Astrocyte (in vitro differentiated cells and primary cell): ENCODE measurements around the gene AMOTL1. TPM values are rescaled to one million over a fixed set of nuclear protein-coding genes. Genes with fewer than 3 reads are reported as not detected.
A peak's percentile ranks its signal among the peaks of the same experiment; 100 is the strongest.

ENCODE experiments used
- DNase-seq: peaks from one replicate; pipeline ENCODE4 v3.0.0-alpha.2; 2010; ENCODE audit warnings: low read depth
- FAIRE-seq: peaks from 2 replicates; lab custom pipeline; 2011; peaks lifted over from hg19 to GRCh38; lab: Jason Lieb, UNC
- H2AFZ ChIP-seq: 2 replicates; pipeline ENCODE4 v1.6.0; 2012; ENCODE audit warnings: low read depth, low read length, inconsistent platforms
- H3K27ac ChIP-seq: 2 replicates; pipeline ENCODE4 v1.5.1; 2011; ENCODE audit warnings: low read depth, low read length, inconsistent platforms
- H3K27me3 ChIP-seq: 2 replicates; pipeline ENCODE4 v1.6.0; 2011; ENCODE audit warnings: low read length, inconsistent platforms; ENCODE audit not compliant: insufficient read depth
- H3K36me3 ChIP-seq: 2 replicates; pipeline ENCODE4 v1.5.1; 2011; ENCODE audit warnings: low read length, inconsistent platforms; ENCODE audit not compliant: insufficient read depth
- H3K4me1 ChIP-seq: 2 replicates; pipeline ENCODE4 v1.5.1; 2011; ENCODE audit warnings: low read length, inconsistent platforms; ENCODE audit not compliant: insufficient read depth
- H3K4me2 ChIP-seq: 2 replicates; pipeline ENCODE4 v1.6.0; 2012; ENCODE audit warnings: low read length, inconsistent platforms
- H3K4me3 ChIP-seq: 2 replicates; pipeline ENCODE4 v1.5.1; 2011; ENCODE audit warnings: low read depth, mild to moderate bottlenecking, low read length, inconsistent platforms; ENCODE audit not compliant: insufficient read depth
- H3K79me2 ChIP-seq: 2 replicates; pipeline ENCODE4 v1.6.0; 2012; ENCODE audit warnings: mild to moderate bottlenecking, low read length, inconsistent platforms; ENCODE audit not compliant: insufficient read depth
- H3K9ac ChIP-seq: 2 replicates; pipeline ENCODE4 v1.6.0; 2012; ENCODE audit warnings: mild to moderate bottlenecking, low read length, inconsistent platforms
- H3K9me3 ChIP-seq: 2 replicates; pipeline ENCODE4 v1.5.1; 2012; ENCODE audit warnings: low read depth, mild to moderate bottlenecking, low read length, inconsistent platforms; ENCODE audit not compliant: insufficient read depth
- H4K20me1 ChIP-seq: 2 replicates; pipeline ENCODE4 v1.6.0; 2012; ENCODE audit warnings: low read length, inconsistent platforms; ENCODE audit not compliant: insufficient read depth
- H3K27ac Mint-ChIP-seq: one replicate; pipeline ENCODE4 v1.8.0; 2021; ENCODE audit warnings: mild to moderate bottlenecking, mixed read lengths; ENCODE audit not compliant: unreplicated experiment
- H3K27me3 Mint-ChIP-seq: one replicate; pipeline ENCODE4 v1.8.0; 2021; ENCODE audit warnings: low read depth, mixed read lengths; ENCODE audit not compliant: unreplicated experiment
- H3K36me3 Mint-ChIP-seq: one replicate; pipeline ENCODE4 v1.8.0; 2021; ENCODE audit warnings: low read depth, mixed read lengths; ENCODE audit not compliant: unreplicated experiment
- H3K4me1 Mint-ChIP-seq: one replicate; pipeline ENCODE4 v1.8.0; 2021; ENCODE audit warnings: low read depth, mixed read lengths; ENCODE audit not compliant: unreplicated experiment
- H3K4me3 Mint-ChIP-seq: one replicate; pipeline ENCODE4 v1.8.0; 2021; ENCODE audit warnings: mild to moderate bottlenecking, moderate library complexity, mixed read lengths; ENCODE audit not compliant: unreplicated experiment
- H3K9me3 Mint-ChIP-seq: one replicate; pipeline ENCODE4 v1.8.0; 2021; ENCODE audit warnings: mild to moderate bottlenecking, mixed read lengths; ENCODE audit not compliant: unreplicated experiment
- EZH2 ChIP-seq: IDR thresholded peaks from 2 replicates; pipeline ENCODE4 v1.6.1; 2012; ENCODE audit warnings: mild to moderate bottlenecking, low read length, inconsistent platforms; ENCODE audit not compliant: insufficient read depth
- total RNA-seq: library from RNA; stranded (reverse); gene quantifications from 2 replicates; pipeline ENCODE4 v1.2.1, GENCODE V29; 2021
- TF ChIP-seq, protein P1 (sequence below): IDR thresholded peaks from 2 replicates; pipeline ENCODE4 v1.5.1; 2011; ENCODE audit warnings: low read depth, mild to moderate bottlenecking, inconsistent platforms, low read length, moderate library complexity; ENCODE audit not compliant: insufficient read depth

Gene AMOTL1
- total RNA-seq, 1 donor from 2014 or later = 47.8 TPM

DNA sequence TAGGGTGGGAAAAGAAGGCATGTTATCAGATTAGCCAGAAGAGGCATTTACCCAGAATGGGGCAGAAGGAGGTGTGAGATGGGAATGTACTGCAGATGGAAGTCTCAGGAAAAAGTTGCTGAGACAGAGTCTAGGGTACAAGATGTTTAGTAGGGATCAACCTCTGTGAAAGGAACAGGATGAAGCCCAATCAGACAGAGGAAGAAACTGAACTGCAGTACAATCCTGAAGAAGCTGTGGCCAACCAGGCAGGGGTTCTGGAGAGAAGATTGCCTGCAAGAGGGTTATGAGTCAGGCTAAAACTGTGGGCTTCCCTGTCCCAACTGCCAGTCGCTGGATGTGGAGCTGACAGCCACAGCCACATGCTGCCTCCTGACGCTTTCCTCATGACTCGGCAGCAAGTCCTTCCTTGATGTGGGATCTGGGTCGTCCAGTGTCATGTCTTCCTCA lies 141.2 kb downstream of the AMOTL1 start:
- Histone ChIP-seq H3K9ac (peak overlapping the region; percentile 3), H3K4me2 (peak overlapping the region; percentile 22), H3K27me3 (no peaks in the 10 kb centered on the region), H3K79me2 (no peaks in the 10 kb centered on the region), H4K20me1 (peaks cover 2% of the 10 kb centered on the region), H3K36me3 (peaks cover 5% of the 10 kb centered on the region), H3K9me3 (no peaks in the 10 kb centered on the region), H3K4me1 (peaks cover 13% of the 10 kb centered on the region), H3K4me3 (no peak overlapping the region), H3K27ac (peak overlapping the region; percentile 12), H2AFZ (no peak overlapping the region)
- peaks cover 18% of the 10 kb centered on the region for H3K36me3 Mint-ChIP-seq
- no peak for FAIRE-seq
- H3K9me3 Mint-ChIP-seq = no peaks in the 10 kb centered on the region
- H3K27ac Mint-ChIP-seq = peak overlapping the region; percentile 82
- DNase-seq = peak; percentile 59
- H3K27me3 Mint-ChIP-seq = no peaks in the 10 kb centered on the region
- peaks cover 17% of the 10 kb centered on the region for H3K4me1 Mint-ChIP-seq
- H3K4me3 Mint-ChIP-seq = no peak overlapping the region
- TF ChIP-seq EZH2 = no peak
- TF ChIP-seq, protein P1, sequence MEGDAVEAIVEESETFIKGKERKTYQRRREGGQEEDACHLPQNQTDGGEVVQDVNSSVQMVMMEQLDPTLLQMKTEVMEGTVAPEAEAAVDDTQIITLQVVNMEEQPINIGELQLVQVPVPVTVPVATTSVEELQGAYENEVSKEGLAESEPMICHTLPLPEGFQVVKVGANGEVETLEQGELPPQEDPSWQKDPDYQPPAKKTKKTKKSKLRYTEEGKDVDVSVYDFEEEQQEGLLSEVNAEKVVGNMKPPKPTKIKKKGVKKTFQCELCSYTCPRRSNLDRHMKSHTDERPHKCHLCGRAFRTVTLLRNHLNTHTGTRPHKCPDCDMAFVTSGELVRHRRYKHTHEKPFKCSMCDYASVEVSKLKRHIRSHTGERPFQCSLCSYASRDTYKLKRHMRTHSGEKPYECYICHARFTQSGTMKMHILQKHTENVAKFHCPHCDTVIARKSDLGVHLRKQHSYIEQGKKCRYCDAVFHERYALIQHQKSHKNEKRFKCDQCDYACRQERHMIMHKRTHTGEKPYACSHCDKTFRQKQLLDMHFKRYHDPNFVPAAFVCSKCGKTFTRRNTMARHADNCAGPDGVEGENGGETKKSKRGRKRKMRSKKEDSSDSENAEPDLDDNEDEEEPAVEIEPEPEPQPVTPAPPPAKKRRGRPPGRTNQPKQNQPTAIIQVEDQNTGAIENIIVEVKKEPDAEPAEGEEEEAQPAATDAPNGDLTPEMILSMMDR = no peak

DNA sequence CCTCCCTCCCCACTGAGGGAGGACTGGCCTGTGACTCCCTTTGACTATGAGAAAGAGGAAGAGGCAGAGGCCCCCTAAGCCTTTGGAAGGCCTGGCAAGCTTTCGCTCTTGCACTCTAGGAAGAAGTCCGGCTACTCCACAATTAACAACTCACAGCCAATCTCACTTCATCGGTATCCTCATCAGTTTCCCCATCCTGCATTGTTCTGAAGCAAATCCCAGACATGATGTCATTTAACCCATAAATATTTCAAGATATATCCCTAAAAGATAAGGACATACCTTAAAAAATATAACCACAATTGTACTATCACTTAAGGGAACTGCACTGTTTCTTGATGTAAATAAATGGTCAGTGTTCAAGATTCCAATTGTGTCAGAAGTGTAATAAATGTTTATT lies 142.1 kb downstream of the AMOTL1 start:
- peaks cover 13% of the 10 kb centered on the region for H3K4me1 ChIP-seq
- peaks cover 2% of the 10 kb centered on the region for H4K20me1 ChIP-seq
- H3K4me3 ChIP-seq = no peak overlapping the region
- Mint-ChIP-seq H3K36me3 (peaks cover 13% of the 10 kb centered on the region), H3K4me1 (peaks cover 17% of the 10 kb centered on the region), H3K4me3 (no peak overlapping the region), H3K9me3 (no peaks in the 10 kb centered on the region), H3K27ac (peak overlapping the region; percentile 82), H3K27me3 (no peaks in the 10 kb centered on the region)
- H3K9me3 ChIP-seq = no peaks in the 10 kb centered on the region
- no peak for TF ChIP-seq EZH2
- TF ChIP-seq, protein P1 = no peak
- no peak for FAIRE-seq
- H3K36me3 ChIP-seq = peaks cover 5% of the 10 kb centered on the region
- H2AFZ ChIP-seq = no peak overlapping the region
- H3K27ac ChIP-seq = no peak overlapping the region
- no peak overlapping the region for H3K4me2 ChIP-seq
- no peaks in the 10 kb centered on the region for H3K79me2 ChIP-seq
- H3K27me3 ChIP-seq = no peaks in the 10 kb centered on the region
- DNase-seq = peak; percentile 39
- H3K9ac ChIP-seq = no peak overlapping the region

DNA sequence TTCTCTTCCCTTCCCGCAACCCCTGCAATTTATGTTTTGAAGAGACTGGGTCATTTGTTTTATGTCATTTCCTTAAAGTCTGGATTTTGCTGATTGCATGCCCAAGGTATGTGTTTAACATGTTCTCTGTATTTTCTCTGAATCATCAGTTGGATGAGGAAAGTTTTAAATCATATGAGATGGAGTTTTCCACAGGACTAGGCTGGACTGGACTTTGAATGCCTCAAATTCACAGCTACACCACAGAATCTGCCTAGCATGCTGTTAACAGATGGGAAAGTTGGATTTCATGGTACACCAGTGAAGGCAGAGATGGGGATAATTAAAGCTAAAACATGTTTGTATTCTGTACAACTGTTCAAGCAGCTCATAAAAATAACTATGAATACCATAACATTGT lies 142.6 kb downstream of the AMOTL1 start:
- Histone ChIP-seq H3K9ac (no peak overlapping the region), H3K9me3 (no peaks in the 10 kb centered on the region), H3K4me3 (no peak overlapping the region), H3K36me3 (peaks cover 5% of the 10 kb centered on the region), H3K79me2 (no peaks in the 10 kb centered on the region), H2AFZ (no peak overlapping the region), H3K27ac (no peak overlapping the region), H4K20me1 (peaks cover 2% of the 10 kb centered on the region), H3K4me1 (peaks cover 13% of the 10 kb centered on the region), H3K4me2 (no peak overlapping the region), H3K27me3 (no peaks in the 10 kb centered on the region)
- Mint-ChIP-seq H3K4me1 (peaks cover 17% of the 10 kb centered on the region), H3K36me3 (peaks cover 8% of the 10 kb centered on the region), H3K27me3 (no peaks in the 10 kb centered on the region), H3K9me3 (no peaks in the 10 kb centered on the region), H3K4me3 (no peak overlapping the region), H3K27ac (peak overlapping the region; percentile 2)
- FAIRE-seq (no peak), DNase-seq (peak; percentile 69)
- TF ChIP-seq EZH2 = no peak
- TF ChIP-seq, protein P1 = no peak
